Neural progenitor cell (in vitro differentiated cells): ENCODE results near the gene CTSG. TPM values are rescaled to one million over a fixed set of nuclear protein-coding genes. Genes with fewer than 3 reads are reported as not detected.
"Not testable (repeated sequence)": the region's sequence is repeated elsewhere in the genome, so short reads cannot be mapped to it uniquely, and the experiment has no call there.

ENCODE experiments used
- DNase-seq: peaks from one replicate; pipeline ENCODE4 v3.0.0-alpha.2; 2016; ENCODE audit warnings: low spot score
- H2AFZ ChIP-seq: fragments of 200-600 bp; sonication (generic); replicated peaks from 2 replicates; pipeline ENCODE4 v1.6.1; 2016; ENCODE audit warnings: antibody characterized with exemption
- H3F3A ChIP-seq: fragments of 200-600 bp; sonication (generic); 2 replicates; pipeline ENCODE4 v1.6.1; 2016; ENCODE audit warnings: antibody characterized with exemption, low read depth
- H3K27ac ChIP-seq: fragments of 200-600 bp; sonication (generic); 2 replicates; pipeline ENCODE4 v1.5.1; 2016; ENCODE audit warnings: mild to moderate bottlenecking
- H3K27me3 ChIP-seq: fragments of 200-600 bp; sonication (generic); 2 replicates; pipeline ENCODE4 v1.6.1; 2016; ENCODE audit warnings: mild to moderate bottlenecking, moderate library complexity
- H3K36me3 ChIP-seq: fragments of 200-600 bp; sonication (generic); 2 replicates; pipeline ENCODE4 v1.5.1; 2016
- H3K4me1 ChIP-seq: fragments of 200-600 bp; sonication (generic); 2 replicates; pipeline ENCODE4 v1.6.1; 2016; ENCODE audit warnings: mixed run types
- H3K4me2 ChIP-seq: fragments of 200-600 bp; sonication (generic); 2 replicates; pipeline ENCODE4 v1.6.1; 2016
- H3K4me3 ChIP-seq: fragments of 200-600 bp; sonication (generic); 2 replicates; pipeline ENCODE4 v1.5.1; 2016
- H3K79me2 ChIP-seq: fragments of 200-600 bp; sonication (generic); 2 replicates; pipeline ENCODE4 v1.6.1; 2016; ENCODE audit warnings: low read depth
- H3K9ac ChIP-seq: fragments of 200-600 bp; sonication (generic); 2 replicates; pipeline ENCODE4 v1.6.1; 2016
- H3K9me3 ChIP-seq: fragments of 200-600 bp; sonication (generic); 2 replicates; pipeline ENCODE4 v1.5.1; 2016; ENCODE audit warnings: low read depth
- H4K20me1 ChIP-seq: fragments of 200-600 bp; sonication (generic); 2 replicates; pipeline ENCODE4 v1.6.1; 2016; ENCODE audit warnings: low read depth
- H3K27ac Mint-ChIP-seq: 3 replicates; pipeline ENCODE4 v1.8.0; 2021; ENCODE audit warnings: mixed read lengths
- H3K27me3 Mint-ChIP-seq: 2 replicates; pipeline ENCODE4 v1.8.0; 2022; ENCODE audit warnings: low read depth, mild to moderate bottlenecking, inconsistent platforms, moderate library complexity, mixed read lengths; ENCODE audit not compliant: insufficient read depth
- H3K36me3 Mint-ChIP-seq: 3 replicates; pipeline ENCODE4 v1.8.0; 2021; ENCODE audit warnings: mixed read lengths
- H3K4me1 Mint-ChIP-seq: 3 replicates; pipeline ENCODE4 v1.8.0; 2021; ENCODE audit warnings: mixed read lengths
- H3K4me3 Mint-ChIP-seq: 3 replicates; pipeline ENCODE4 v1.8.0; 2021; ENCODE audit warnings: mild to moderate bottlenecking, moderate library complexity, mixed read lengths
- H3K9me3 Mint-ChIP-seq: 3 replicates; pipeline ENCODE4 v1.8.0; 2020; ENCODE audit warnings: mixed read lengths
- CTCF ChIP-seq: fragments of 200-600 bp; sonication (generic); IDR thresholded peaks from 2 replicates; pipeline ENCODE4 v1.5.1; 2017; ENCODE audit warnings: antibody characterized with exemption, mild to moderate bottlenecking
- EZH2 ChIP-seq: fragments of 200-600 bp; sonication (generic); IDR thresholded peaks from 2 replicates; pipeline ENCODE4 v1.6.1; 2017; ENCODE audit warnings: antibody characterized with exemption, mild to moderate bottlenecking, moderate library complexity
- EZH2phosphoT487 ChIP-seq: fragments of 200-600 bp; sonication (generic); IDR thresholded peaks from 2 replicates; pipeline ENCODE4 v1.6.1; 2017; ENCODE audit warnings: antibody characterized with exemption
- total RNA-seq: library from RNA; depleted of rRNA; stranded (reverse); fragments of >200 nt; gene quantifications from 2 replicates; pipeline ENCODE4 v1.2.3, GENCODE V29; 2015; ENCODE audit warnings: low replicate concordance

Gene CTSG
- total RNA-seq, 1 donor from 2014 or later: not detected

GRCh38 chr14:24566318-24566717 lies 9.7 kb downstream of the CTSG start:
- no peaks in the 10 kb centered on the region for H3K79me2 ChIP-seq
- no peak overlapping the region for H3K4me2 ChIP-seq
- Mint-ChIP-seq H3K27me3 (peaks cover 3% of the 10 kb centered on the region), H3K4me3 (no peak overlapping the region), H3K36me3 (no peaks in the 10 kb centered on the region), H3K4me1 (no peaks in the 10 kb centered on the region), H3K9me3 (peaks cover 14% of the 10 kb centered on the region), H3K27ac (no peak overlapping the region)
- no peak overlapping the region for H2AFZ ChIP-seq
- H3K4me1 ChIP-seq: no peaks in the 10 kb centered on the region
- no peak overlapping the region for H3K4me3 ChIP-seq
- no peaks in the 10 kb centered on the region for H3F3A ChIP-seq
- DNase-seq: no peak
- no peaks in the 10 kb centered on the region for H3K36me3 ChIP-seq
- TF ChIP-seq EZH2phosphoT487: no peak
- no peak for TF ChIP-seq EZH2
- no peak for TF ChIP-seq CTCF
- H3K9ac ChIP-seq: no peak overlapping the region
- peaks cover 8% of the 10 kb centered on the region for H3K9me3 ChIP-seq
- no peak overlapping the region for H3K27ac ChIP-seq
- H4K20me1 ChIP-seq: no peaks in the 10 kb centered on the region
- H3K27me3 ChIP-seq: no peaks in the 10 kb centered on the region

- Mint-ChIP-seq H3K4me1 (no peaks in the 10 kb centered on the region), H3K27me3 (peaks cover 2% of the 10 kb centered on the region), H3K36me3 (no peaks in the 10 kb centered on the region), H3K27ac (no peak overlapping the region), H3K4me3 (no peak overlapping the region), H3K9me3 (peaks cover 14% of the 10 kb centered on the region)
- Histone ChIP-seq H4K20me1 (no peaks in the 10 kb centered on the region), H3K4me2 (no peak overlapping the region), H3K36me3 (no peaks in the 10 kb centered on the region), H3K9ac (no peak overlapping the region), H3K27ac (no peak overlapping the region), H3K27me3 (no peaks in the 10 kb centered on the region), H3K9me3 (peaks cover 8% of the 10 kb centered on the region), H3F3A (no peaks in the 10 kb centered on the region), H2AFZ (no peak overlapping the region), H3K4me3 (no peak overlapping the region), H3K4me1 (no peaks in the 10 kb centered on the region), H3K79me2 (no peaks in the 10 kb centered on the region)
- no peak for DNase-seq
- TF ChIP-seq EZH2phosphoT487 (no peak), EZH2 (no peak), CTCF (no peak)
Measured at GRCh38 chr14:24565766-24566165, 10.3 kb downstream of the CTSG start.

DNA sequence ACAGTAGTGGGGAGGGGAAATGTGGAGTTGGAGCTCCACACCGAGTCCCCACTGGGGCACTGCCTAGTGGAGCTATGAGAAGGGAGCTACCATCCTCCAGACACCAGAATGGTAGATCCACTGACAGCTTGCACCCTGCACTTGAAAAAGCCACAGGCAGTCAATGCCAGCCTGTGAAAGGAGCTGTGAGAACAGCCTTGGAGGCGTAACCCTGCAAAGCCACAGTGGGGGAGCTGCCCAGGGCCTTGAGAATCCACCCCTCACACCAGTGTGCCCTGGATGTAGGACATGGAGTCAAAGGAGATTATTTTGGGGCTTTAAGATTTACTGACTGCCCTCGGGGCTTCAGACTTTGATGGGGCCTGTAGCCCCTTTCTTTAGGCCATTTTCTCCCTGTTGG lies 12.5 kb downstream of the CTSG start:
- Histone ChIP-seq H2AFZ (no peak overlapping the region), H3K9ac (no peak overlapping the region), H3K4me3 (no peak overlapping the region), H3K4me1 (no peaks in the 10 kb centered on the region), H3K36me3 (no peaks in the 10 kb centered on the region), H3K27ac (no peak overlapping the region), H3K4me2 (no peak overlapping the region), H3K9me3 (peaks cover 8% of the 10 kb centered on the region), H3F3A (no peaks in the 10 kb centered on the region), H4K20me1 (no peaks in the 10 kb centered on the region), H3K27me3 (no peaks in the 10 kb centered on the region), H3K79me2 (no peaks in the 10 kb centered on the region)
- H3K27me3 Mint-ChIP-seq: peaks cover 2% of the 10 kb centered on the region
- TF ChIP-seq CTCF (no peak), EZH2phosphoT487 (no peak), EZH2 (no peak)
- H3K9me3 Mint-ChIP-seq: peaks cover 13% of the 10 kb centered on the region
- H3K27ac Mint-ChIP-seq: no peak overlapping the region
- H3K36me3 Mint-ChIP-seq: no peaks in the 10 kb centered on the region
- no peaks in the 10 kb centered on the region for H3K4me1 Mint-ChIP-seq
- no peak for DNase-seq
- no peak overlapping the region for H3K4me3 Mint-ChIP-seq

DNA sequence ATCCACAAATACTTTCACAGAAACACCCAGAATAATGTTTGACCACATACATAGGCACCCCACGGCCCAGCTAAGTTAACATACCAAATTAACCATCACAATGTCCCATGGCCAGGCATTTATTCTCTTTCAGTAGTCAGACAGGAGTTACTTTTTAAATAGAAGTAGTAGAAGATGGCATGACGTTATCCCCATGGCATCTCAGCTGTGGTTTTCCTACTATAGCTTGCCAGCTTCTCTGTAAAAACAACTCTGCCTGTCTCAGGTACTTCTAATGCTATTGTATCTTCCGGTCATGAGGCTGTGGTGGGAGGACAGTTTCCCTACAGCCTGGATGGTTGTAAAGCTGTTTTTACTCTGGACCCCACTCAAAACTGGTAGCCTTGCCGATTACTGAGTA lies 19.3 kb downstream of the CTSG start:
- Mint-ChIP-seq H3K9me3 (no peaks in the 10 kb centered on the region), H3K27ac (no peak overlapping the region), H3K4me1 (no peaks in the 10 kb centered on the region), H3K27me3 (peaks cover 2% of the 10 kb centered on the region), H3K4me3 (no peak overlapping the region), H3K36me3 (no peaks in the 10 kb centered on the region)
- H3K4me2 ChIP-seq: no peak overlapping the region
- no peak overlapping the region for H3K27ac ChIP-seq
- H3K9me3 ChIP-seq: no peaks in the 10 kb centered on the region
- no peaks in the 10 kb centered on the region for H4K20me1 ChIP-seq
- H3K79me2 ChIP-seq: no peaks in the 10 kb centered on the region
- no peak overlapping the region for H3K4me3 ChIP-seq
- no peaks in the 10 kb centered on the region for H3K27me3 ChIP-seq
- TF ChIP-seq EZH2phosphoT487: no peak
- TF ChIP-seq CTCF: no peak
- TF ChIP-seq EZH2: no peak
- no peaks in the 10 kb centered on the region for H3K36me3 ChIP-seq
- no peaks in the 10 kb centered on the region for H3K4me1 ChIP-seq
- no peaks in the 10 kb centered on the region for H3F3A ChIP-seq
- no peak for DNase-seq
- no peak overlapping the region for H2AFZ ChIP-seq
- H3K9ac ChIP-seq: no peak overlapping the region

GRCh38 chr14:24549064-24549463 lies 27.0 kb downstream of the CTSG start:
- not testable (repeated sequence) for H3K36me3 Mint-ChIP-seq, H3K27ac Mint-ChIP-seq, H3K79me2 ChIP-seq, H3K4me2 ChIP-seq, H3K27ac ChIP-seq, DNase-seq, H3K9ac ChIP-seq, H2AFZ ChIP-seq, H3K36me3 ChIP-seq, H4K20me1 ChIP-seq, H3K27me3 Mint-ChIP-seq, H3F3A ChIP-seq, H3K4me3 Mint-ChIP-seq, H3K4me3 ChIP-seq, H3K4me1 ChIP-seq, H3K4me1 Mint-ChIP-seq, H3K27me3 ChIP-seq
- peaks cover 18% of the 10 kb centered on the region for H3K9me3 Mint-ChIP-seq
- H3K9me3 ChIP-seq: peaks cover 11% of the 10 kb centered on the region
